GM12801 (cell line): ENCODE measurements around the gene PPP1R13L.

Experiments used
- CTCF ChIP-seq: IDR thresholded peaks from one replicate; pipeline ENCODE4 v1.5.1; 2011; ENCODE audit warnings: control low read depth; ENCODE audit not compliant: insufficient read length; ENCODE audit errors: extremely low read depth

Gene PPP1R13L

GRCh38 chr19:45340899-45341453 lies 63.9 kb downstream of the PPP1R13L start:
- TF ChIP-seq CTCF, result no peak

GRCh38 chr19:45340232-45340898 lies 64.5 kb downstream of the PPP1R13L start, which contains the start of gene KLC3:
Gene KLC3 (plus strand): TSS chr19:45340750. CDS start chr19:45345542, 4,792 bp downstream.
- no peak for TF ChIP-seq CTCF

- TF ChIP-seq CTCF, result no peak
Measured at GRCh38 chr19:45339629-45340028, 65.2 kb downstream of the PPP1R13L start.

GRCh38 chr19:45336696-45337251 lies 68.1 kb downstream of the PPP1R13L start:
- no peak for TF ChIP-seq CTCF

- no peak for TF ChIP-seq CTCF
Measured at GRCh38 chr19:45333609-45334303, 71.1 kb downstream of the PPP1R13L start.

GRCh38 chr19:45331411-45331810 lies 73.5 kb downstream of the PPP1R13L start:
- TF ChIP-seq CTCF, result no peak
